ENCODE results near the gene SPOP. TPM values are rescaled to one million over a fixed set of nuclear protein-coding genes. Genes with fewer than 3 reads are reported as not detected.

Gene SPOP
- total and polyA plus RNA-seq, 2 donors (not counting 1 experiment from before 2014, with no cell fraction given), result 46.7 to 112 TPM

- Histone ChIP-seq H3K36me3 (ENCODE audit: control insufficient read depth, insufficient read depth, low read length) (no peaks in the 10 kb centered on the region), H3K4me2 (ENCODE audit: extremely low read depth, insufficient read depth, low read length) (no peak overlapping the region), H3K9me3 (ENCODE audit: control insufficient read depth, insufficient read depth, low read depth, low read length) (no peaks in the 10 kb centered on the region), H2AFZ (ENCODE audit: low read length) (no peak overlapping the region), H3K9ac (ENCODE audit: insufficient read depth, low read length) (no peak overlapping the region), H3K27ac (ENCODE audit: insufficient read depth, low read length) (no peak overlapping the region), H3K79me2 (ENCODE audit: control insufficient read depth, insufficient read depth, low read length) (no peaks in the 10 kb centered on the region), H3K4me3 (replicated peaks in 1 of 4; ENCODE audit: control extremely low read depth in 1 of 4, insufficient read depth in 1 of 4, low read depth in 3 of 4, low read length in 4 of 4) (no peak overlapping the region), H3K27me3 (ENCODE audit: control insufficient read depth, insufficient read depth, low read length) (peaks cover 5% of the 10 kb centered on the region), H4K20me1 (ENCODE audit: control insufficient read depth, extremely low read depth, insufficient read depth, low read length) (no peaks in the 10 kb centered on the region), H3K4me1 (ENCODE audit: control insufficient read depth, extremely low read depth, insufficient read depth, low read length) (no peaks in the 10 kb centered on the region)
- TF ChIP-seq CTCF (conservative IDR thresholded peaks at IDR 0.05 in 1 of 2, IDR thresholded peaks at IDR 0.05 in 1 of 2; ENCODE audit: low read depth in 1 of 2, low read length in 2 of 2), result no peak
- no peak for TF ChIP-seq EZH2 (IDR thresholded peaks at IDR 0.05; ENCODE audit: low read length, missing control alignments)
- no peak for DNase-seq (ENCODE audit: low read depth in 2 of 2)
Observed at GRCh38 chr17:49688848-49689247, 11.0 kb upstream of the SPOP start.

GRCh38 chr17:49687878-49688491 is 10.1 kb upstream of the SPOP start:
- no peak for TF ChIP-seq EZH2 (IDR thresholded peaks at IDR 0.05; ENCODE audit: low read length, missing control alignments)
- no peak for TF ChIP-seq CTCF (conservative IDR thresholded peaks at IDR 0.05 in 1 of 2, IDR thresholded peaks at IDR 0.05 in 1 of 2; ENCODE audit: low read depth in 1 of 2, low read length in 2 of 2)
- peaks cover 5% of the 10 kb centered on the region for H3K27me3 ChIP-seq (ENCODE audit: control insufficient read depth, insufficient read depth, low read length)
- no peaks in the 10 kb centered on the region for H3K9me3 ChIP-seq (ENCODE audit: control insufficient read depth, insufficient read depth, low read depth, low read length)
- no peak overlapping the region for H3K4me2 ChIP-seq (ENCODE audit: extremely low read depth, insufficient read depth, low read length)
- H3K27ac ChIP-seq (ENCODE audit: insufficient read depth, low read length), result no peak overlapping the region
- no peaks in the 10 kb centered on the region for H3K79me2 ChIP-seq (ENCODE audit: control insufficient read depth, insufficient read depth, low read length)
- peak; percentile 26 to 47 for DNase-seq (ENCODE audit: low read depth in 2 of 2)
- no peak overlapping the region for H3K4me3 ChIP-seq (replicated peaks in 1 of 4; ENCODE audit: control extremely low read depth in 1 of 4, insufficient read depth in 1 of 4, low read depth in 3 of 4, low read length in 4 of 4)
- H4K20me1 ChIP-seq (ENCODE audit: control insufficient read depth, extremely low read depth, insufficient read depth, low read length), result no peaks in the 10 kb centered on the region
- H2AFZ ChIP-seq (ENCODE audit: low read length), result peak overlapping the region; percentile 74
- H3K4me1 ChIP-seq (ENCODE audit: control insufficient read depth, extremely low read depth, insufficient read depth, low read length), result no peaks in the 10 kb centered on the region
- no peaks in the 10 kb centered on the region for H3K36me3 ChIP-seq (ENCODE audit: control insufficient read depth, insufficient read depth, low read length)
- H3K9ac ChIP-seq (ENCODE audit: insufficient read depth, low read length), result no peak overlapping the region

- H3K4me1 ChIP-seq (ENCODE audit: control insufficient read depth, extremely low read depth, insufficient read depth, low read length), result no peaks in the 10 kb centered on the region
- no peak overlapping the region for H3K4me3 ChIP-seq (replicated peaks in 1 of 4; ENCODE audit: control extremely low read depth in 1 of 4, insufficient read depth in 1 of 4, low read depth in 3 of 4, low read length in 4 of 4)
- no peak for TF ChIP-seq CTCF (conservative IDR thresholded peaks at IDR 0.05 in 1 of 2, IDR thresholded peaks at IDR 0.05 in 1 of 2; ENCODE audit: low read depth in 1 of 2, low read length in 2 of 2)
- no peak for TF ChIP-seq EZH2 (IDR thresholded peaks at IDR 0.05; ENCODE audit: low read length, missing control alignments)
- peaks cover 10% of the 10 kb centered on the region for H3K79me2 ChIP-seq (ENCODE audit: control insufficient read depth, insufficient read depth, low read length)
- no peak overlapping the region for H3K27ac ChIP-seq (ENCODE audit: insufficient read depth, low read length)
- H3K27me3 ChIP-seq (ENCODE audit: control insufficient read depth, insufficient read depth, low read length), result peaks cover 8% of the 10 kb centered on the region
- H3K36me3 ChIP-seq (ENCODE audit: control insufficient read depth, insufficient read depth, low read length), result no peaks in the 10 kb centered on the region
- H3K4me2 ChIP-seq (ENCODE audit: extremely low read depth, insufficient read depth, low read length), result no peak overlapping the region
- no peaks in the 10 kb centered on the region for H4K20me1 ChIP-seq (ENCODE audit: control insufficient read depth, extremely low read depth, insufficient read depth, low read length)
- H3K9me3 ChIP-seq (ENCODE audit: control insufficient read depth, insufficient read depth, low read depth, low read length), result no peaks in the 10 kb centered on the region
- no peak for DNase-seq (ENCODE audit: low read depth in 2 of 2)
- H3K9ac ChIP-seq (ENCODE audit: insufficient read depth, low read length), result no peak overlapping the region
- H2AFZ ChIP-seq (ENCODE audit: low read length), result no peak overlapping the region
Observed at GRCh38 chr17:49681106-49681979, 3.4 kb upstream of the SPOP start.
